ENCODE results near the gene GARIN5A.
"Not testable (repeated sequence)": the region's sequence is repeated elsewhere in the genome, so short reads cannot be mapped to it uniquely, and the experiment has no call there.

Gene GARIN5A

GRCh38 chr19:50461066-50461875 lies 15.4 kb downstream of the GARIN5A start:
- peak; percentile 74 for DNase-seq

- peak; percentile 28 for DNase-seq
Observed at GRCh38 chr19:50460161-50460765, 16.4 kb downstream of the GARIN5A start.

GRCh38 chr19:50459638-50460037 lies 17.0 kb downstream of the GARIN5A start:
- no peak for DNase-seq

- no peak for DNase-seq
Observed at GRCh38 chr19:50459067-50459456, 17.6 kb downstream of the GARIN5A start.

- no peak for DNase-seq
Observed at GRCh38 chr19:50458396-50459066, 18.1 kb downstream of the GARIN5A start.

- DNase-seq, result no peak
Observed at GRCh38 chr19:50457300-50457699, 19.3 kb downstream of the GARIN5A start.

GRCh38 chr19:50455992-50456391 lies 20.7 kb downstream of the GARIN5A start:
- no peak for DNase-seq

- DNase-seq, result no peak
Observed at GRCh38 chr19:50453243-50453642, 23.4 kb downstream of the GARIN5A start.

- no peak for DNase-seq
Observed at GRCh38 chr19:50451223-50451534, 25.5 kb downstream of the GARIN5A start.

GRCh38 chr19:50450369-50451222 lies 26.1 kb downstream of the GARIN5A start:
- no peak for DNase-seq

- no peak for DNase-seq
Observed at GRCh38 chr19:50449236-50449899, 27.3 kb downstream of the GARIN5A start.

GRCh38 chr19:50447750-50448149 lies 28.9 kb downstream of the GARIN5A start:
- DNase-seq, result no peak

- no peak for DNase-seq
Observed at GRCh38 chr19:50447053-50447452, 29.6 kb downstream of the GARIN5A start.

GRCh38 chr19:50444059-50444458 lies 32.6 kb downstream of the GARIN5A start:
- no peak for DNase-seq

GRCh38 chr19:50439130-50439529 lies 37.5 kb downstream of the GARIN5A start:
- not testable (repeated sequence) for DNase-seq

- no peak for DNase-seq
Observed at GRCh38 chr19:50437862-50438449, 38.7 kb downstream of the GARIN5A start.

- no peak for DNase-seq
Observed at GRCh38 chr19:50435627-50436026, 41.0 kb downstream of the GARIN5A start.

GRCh38 chr19:50435221-50435620 lies 41.4 kb downstream of the GARIN5A start:
- no peak for DNase-seq

- no peak for DNase-seq
Observed at GRCh38 chr19:50434525-50434924, 42.1 kb downstream of the GARIN5A start.

GRCh38 chr19:50433201-50434180 lies 43.2 kb downstream of the GARIN5A start:
- DNase-seq, result no peak

Measured in stimulated activated CD4-positive, alpha-beta T cell treated with anti-CD3 and anti-CD28 coated beads, Interleukin-15, amount 100 ng/mL, for 24 hours (primary cell).